Right forelimb (tissue), 1 donor: ENCODE data around the gene FHAD1.
A peak's percentile ranks its signal among the peaks of the same experiment; 100 is the strongest.

Experiments
- DNase-seq: peaks from one replicate; pipeline ENCODE4 v3.0.0-alpha.2; 2018

FHAD1 gene

DNA sequence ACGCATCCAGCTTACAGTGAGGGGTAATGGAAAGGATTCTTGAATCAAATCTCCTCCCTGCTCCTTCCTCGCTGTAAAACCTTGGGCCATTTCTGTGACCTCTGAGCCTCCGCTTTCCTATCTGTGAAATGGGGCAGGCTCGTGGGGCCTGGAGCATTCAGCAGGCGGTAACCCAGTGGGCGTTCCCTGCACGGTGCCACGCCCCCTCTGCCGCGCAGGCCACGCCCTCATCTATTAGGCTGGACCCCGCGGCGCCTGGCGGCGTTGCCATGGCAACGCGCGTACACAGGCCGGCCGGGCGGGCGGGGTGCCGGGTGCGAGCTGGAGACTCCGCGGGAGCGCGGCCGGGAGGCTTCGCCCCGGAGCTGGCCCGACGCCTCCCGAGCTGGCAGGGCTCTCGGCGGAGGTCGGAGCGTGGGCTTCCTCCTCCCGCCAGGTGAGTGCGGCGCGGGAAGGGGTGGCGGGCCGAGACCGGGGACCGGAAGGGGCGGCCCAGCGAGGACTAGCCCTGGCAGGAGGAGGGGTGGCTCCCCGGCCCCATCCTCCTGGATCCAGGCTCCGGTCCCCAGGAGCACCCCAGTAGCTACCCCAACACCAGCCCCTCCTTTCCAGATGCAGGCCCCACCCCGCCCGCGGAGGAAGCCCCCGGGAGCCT is at the start of gene FHAD1:
FHAD1 (plus strand) TSS at position 264 of the 655 bp plus-strand sequence. CDS start 4,562 bp downstream, outside the sequence.
- peak; percentile 69 for DNase-seq

DNA sequence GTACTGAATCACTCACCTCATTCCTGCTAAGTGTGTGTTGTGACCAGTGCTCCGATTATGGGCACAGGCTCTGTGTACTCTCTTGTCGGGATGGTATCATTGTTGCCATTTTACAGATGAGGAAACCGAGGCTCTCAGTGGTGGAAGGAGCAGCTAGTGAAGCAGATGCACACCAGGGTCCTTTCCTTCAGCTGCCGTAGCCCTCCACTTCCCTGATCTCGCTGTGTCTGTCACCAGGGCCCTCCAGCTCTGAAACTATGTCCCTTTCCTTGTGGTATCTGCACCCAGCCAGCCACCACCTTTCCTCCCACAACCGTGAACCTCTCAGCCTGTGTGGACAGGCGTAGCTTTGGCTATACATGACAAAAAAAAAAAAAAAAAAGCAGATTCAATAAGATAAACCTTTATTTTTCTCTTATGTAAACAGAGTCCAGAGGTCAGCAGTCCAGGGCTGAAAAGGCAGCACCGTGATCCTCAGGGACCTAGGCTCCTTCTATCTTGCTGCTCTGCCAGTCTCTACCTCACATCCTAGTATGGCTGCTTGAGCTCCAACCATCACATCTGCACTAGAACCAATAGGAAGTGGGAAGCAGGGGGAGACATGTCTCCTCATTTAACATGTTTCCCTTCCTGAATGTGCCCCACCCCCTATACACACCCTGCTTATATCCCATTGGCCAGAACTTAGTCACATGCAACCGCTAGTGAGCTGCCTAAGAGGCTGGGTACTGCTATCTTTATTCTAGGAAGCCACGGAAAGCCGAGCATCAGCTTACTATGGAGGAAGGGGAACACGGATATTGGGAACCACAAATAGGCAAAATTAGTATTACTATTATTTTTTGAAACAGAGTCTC is 49.2 kb upstream of the FHAD1 start:
- DNase-seq = no peak

DNA sequence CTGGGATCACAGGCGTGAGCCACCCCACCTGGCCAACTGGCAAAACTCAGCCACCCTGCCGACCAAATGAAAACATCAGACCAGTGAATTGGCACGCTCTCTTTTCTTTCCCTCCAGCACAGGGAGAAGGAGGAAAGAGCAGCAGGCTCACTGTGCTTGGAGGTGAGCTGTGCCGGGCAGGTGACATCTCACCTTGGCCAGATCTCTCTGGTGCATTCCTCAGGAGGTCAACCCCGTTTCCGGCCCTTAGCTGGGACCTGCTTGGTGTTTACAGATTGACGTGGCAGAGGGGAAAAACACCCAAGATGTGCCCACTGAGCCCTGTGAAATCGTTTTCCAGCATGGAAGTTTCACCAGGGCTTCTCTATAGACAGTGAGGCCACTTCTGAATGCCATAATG is 48.3 kb upstream of the FHAD1 start:
- no peak for DNase-seq

DNA sequence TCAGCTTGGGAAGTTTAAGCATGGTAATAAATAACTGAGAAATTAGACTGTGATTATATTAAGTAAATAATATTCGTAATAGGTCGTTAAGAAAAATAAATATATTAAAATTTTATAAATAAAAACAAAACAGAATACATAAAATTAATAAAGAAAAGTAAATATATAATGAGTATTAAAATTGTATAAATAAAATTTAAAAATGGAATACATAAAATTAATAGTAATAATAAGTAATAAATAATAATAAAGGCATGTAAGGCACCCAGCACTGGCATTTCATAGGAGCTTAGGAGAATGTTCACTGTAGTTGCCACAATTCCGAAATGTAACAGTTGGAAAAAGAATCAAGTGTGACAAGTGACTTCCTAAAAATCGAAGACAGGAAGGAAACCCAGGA is 45.8 kb upstream of the FHAD1 start:
- DNase-seq = no peak

DNA sequence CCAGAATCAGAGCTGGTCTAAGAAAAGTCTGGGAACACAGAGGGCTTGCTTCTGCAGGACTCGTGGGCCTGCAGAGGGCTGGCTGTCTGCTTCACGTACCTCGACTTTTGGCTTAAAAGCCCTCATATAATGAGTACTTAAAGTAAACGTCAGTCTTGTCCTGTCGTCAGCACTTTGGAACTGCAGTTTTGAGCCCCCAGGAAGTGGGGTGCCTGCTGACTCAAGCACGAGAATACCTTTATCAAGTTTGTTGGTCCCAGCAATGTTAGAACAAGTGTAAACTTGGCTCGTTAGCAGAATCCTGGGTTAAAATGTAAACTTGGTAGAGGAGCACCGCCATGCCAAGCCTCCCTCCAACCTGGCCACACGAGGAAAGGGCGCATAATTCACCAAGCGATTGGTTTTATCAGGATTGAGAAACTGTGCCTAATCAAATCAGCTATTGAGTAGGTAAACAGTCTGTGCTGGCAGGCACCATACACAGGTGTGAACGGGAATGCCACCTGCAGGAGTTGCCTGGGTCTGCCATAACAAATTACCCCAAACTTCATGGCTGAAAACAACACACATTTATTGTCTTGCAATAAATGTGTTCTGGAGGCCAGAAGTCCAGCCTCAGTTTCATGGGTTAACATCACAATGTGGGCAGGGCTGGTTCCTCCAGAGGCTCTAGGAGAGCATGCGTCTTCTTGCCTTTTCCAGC is 45.0 kb upstream of the FHAD1 start:
- DNase-seq = no peak

DNA sequence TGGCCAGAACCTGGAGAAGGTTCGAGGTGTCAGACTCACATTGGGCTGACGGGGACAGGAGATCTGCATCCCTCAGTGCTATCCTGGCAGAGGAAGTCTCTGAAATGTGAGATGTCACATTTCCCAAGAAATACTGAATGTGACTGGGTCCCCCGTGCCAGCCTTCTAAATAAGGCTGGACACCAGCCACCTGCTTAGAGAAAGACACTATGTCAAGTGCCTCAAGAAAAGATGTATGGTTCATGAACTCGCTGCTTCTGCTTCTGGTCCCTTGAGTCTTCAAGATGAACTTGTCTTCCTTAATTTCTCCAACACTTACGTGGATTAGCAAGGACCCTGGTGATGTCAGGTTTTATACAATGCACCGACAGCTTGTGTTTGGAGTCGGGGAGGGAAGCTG is 42.1 kb upstream of the FHAD1 start:
- no peak for DNase-seq

DNA sequence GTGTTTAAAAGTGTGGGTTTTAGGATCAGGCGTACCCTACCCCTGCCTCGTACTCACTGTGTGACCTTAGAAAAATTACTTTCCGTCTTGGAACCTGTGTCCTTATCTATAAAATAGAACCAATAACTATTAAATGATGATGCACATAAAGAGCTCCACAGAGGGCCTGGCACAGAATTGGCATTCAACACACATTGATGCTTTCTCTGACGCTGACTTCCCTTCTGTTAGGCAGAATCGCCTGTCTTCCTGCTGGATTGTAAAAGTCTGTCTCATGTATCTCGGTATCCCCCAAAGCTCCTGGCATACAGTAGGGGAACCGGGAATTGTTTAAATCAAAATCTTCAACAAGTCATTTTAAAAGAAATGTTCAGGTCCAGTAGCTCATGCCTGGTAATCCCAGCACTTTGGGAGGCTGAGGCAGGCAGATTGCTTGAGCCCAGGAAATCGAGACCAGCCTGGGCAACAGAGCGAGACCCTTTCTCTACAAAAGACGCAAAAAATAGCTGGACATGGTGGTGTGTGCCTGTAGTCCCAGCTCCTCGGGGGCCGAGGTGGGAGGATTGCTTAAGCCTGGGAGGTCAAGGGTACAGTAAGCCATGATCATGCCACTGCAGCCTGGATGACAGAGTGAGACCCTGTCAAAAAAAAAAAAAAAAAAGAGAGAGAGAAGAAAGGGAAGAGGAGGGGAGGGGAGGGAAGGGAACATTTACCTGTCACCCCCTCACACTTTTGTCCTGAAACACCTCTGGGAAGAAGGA is 41.3 kb upstream of the FHAD1 start:
- DNase-seq = no peak

DNA sequence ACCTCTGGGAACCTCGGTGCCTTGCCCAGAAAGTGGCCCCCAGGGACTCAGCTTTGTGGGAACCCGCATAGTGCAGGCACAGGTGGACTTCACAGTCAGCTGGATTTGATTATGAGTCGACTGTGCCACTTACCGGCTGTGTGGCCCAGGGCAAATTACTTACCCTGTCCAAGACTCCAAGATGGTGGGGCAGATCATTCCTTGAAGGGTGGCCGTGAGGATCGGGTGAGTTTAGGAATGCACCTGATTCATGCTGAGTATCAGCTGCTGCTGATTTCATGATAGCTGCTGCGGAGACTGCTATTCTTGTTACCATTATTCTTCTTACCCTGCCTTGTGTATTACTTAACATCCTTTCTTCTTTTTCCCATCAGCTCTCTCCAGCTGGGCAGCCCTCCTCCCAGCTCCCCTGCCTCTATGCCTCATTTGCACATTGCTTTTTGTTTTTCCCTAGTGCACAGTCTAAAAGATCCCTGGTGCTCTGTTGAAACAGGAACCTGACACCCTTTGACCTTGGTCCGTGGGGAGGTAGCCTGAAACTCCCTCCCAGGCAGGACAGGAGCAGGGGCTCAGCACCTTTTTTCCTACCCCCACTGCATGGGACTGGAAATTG is 40.5 kb upstream of the FHAD1 start:
- DNase-seq = no peak

DNA sequence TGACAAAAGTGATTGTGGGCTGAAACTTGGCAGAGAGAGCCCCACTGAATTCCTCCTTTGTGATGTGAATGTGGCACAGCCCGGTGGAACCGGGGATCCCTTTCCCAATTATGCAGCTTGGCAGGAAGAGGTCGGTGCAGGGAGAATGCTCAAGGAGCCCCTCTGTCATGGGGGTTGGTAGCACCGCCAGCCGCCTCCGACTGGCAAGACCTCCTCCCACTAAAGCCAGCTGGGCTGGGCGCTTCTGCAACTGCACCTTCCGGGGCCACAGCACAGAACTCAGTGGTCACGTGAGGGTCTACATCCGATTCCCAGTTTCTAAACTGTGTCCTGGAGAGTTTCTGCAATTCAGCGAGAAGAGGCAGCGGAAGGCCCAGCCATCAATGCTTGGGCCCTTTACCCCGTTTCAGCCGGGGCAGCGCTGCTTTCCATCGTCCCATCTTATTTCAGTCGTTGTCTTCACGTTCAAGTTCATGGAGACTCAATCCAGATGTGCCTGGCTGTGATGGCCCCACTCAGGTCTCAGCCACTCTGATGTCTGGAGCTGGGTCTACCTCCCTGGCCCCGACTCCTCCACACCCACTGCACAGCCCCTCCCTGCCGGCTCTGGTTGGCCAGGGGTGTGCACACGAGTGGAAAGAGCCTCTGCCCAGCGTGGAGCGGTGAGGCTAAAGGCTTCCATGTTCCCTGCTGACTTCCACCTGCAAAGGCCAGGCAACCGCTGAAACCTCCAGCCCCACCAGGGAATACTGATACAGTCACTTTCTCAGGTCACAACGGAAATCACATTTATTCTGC is 39.8 kb upstream of the FHAD1 start:
- DNase-seq = no peak

DNA sequence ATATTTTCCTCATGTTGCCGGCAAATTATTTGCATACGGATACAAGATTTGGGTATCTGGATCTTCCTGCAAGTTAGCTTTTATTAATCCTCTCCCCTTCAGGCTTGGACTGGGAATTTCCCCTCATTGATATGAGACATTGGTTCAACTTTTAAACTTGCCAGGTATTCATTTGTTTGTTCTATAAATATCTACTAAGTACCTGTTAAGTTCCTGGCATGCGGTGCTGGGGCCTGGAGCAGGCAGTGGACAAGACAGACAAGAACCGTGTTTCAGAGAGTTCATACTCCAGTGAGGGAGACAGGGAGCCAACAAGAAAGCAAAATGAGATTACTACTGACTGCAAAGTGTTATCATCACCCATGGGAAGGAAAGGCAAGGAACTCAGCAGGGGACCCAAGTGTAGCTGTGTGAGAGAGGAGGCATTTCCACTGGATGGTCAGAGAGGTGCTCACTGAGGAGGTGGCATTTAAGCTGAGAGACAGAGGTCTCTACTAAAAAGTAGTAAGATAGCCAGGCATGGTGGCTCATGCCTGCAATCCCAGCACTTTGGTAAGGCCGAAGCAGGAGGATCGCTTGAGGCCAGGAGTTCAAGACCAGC is 39.1 kb upstream of the FHAD1 start:
- no peak for DNase-seq

DNA sequence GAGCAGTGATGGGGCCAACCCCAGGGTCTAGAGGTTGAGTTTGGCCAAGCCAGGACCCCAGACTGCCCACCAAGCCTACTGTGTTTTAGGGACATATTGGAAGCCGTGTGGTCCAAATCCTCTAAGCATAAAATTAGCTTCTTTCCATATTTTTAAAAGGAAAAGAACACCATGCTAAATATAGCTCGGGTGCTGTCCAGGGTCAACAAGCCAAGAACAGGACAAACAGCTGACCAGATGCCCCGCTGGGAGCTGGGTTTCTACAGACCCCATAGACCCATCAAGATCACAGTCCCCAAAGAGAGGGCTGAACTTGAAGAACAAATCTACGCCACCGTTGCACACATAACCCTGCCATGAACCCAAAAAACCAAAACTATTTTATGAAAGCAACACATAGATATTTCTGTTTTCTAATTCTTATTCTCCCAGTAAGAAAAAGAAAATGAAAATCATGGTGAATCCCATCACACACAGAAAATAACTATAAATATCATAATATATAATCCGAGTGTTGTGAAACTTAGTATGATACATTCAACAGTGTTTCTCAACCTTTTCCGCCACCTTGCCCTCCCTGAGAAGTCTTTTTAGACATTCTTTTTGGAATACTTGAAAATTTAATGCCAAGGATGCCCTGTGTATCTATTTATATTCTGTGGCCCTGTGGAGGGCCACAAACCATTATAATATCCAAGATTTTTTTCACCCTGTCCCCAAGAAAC is 36.2 kb upstream of the FHAD1 start:
- no peak for DNase-seq

DNA sequence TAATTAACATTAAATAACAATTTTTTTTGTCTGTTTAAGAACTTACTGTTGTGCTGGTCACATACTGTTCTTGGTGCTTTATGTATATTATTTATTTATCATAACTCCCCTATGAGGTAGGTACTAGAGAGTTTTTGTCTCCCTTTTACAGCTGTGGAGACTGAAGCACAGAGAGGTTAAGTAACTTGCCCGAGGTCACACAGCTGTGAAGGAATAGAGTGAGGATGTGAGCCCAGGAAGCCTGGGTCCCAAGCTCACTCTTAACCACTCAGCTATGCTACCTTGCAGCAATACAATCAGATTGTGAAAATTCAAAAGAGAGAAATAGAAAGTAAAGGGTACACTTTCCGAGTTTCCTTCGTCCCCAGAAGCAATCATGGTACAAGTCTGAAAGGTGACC is 35.6 kb upstream of the FHAD1 start:
- DNase-seq = no peak

DNA sequence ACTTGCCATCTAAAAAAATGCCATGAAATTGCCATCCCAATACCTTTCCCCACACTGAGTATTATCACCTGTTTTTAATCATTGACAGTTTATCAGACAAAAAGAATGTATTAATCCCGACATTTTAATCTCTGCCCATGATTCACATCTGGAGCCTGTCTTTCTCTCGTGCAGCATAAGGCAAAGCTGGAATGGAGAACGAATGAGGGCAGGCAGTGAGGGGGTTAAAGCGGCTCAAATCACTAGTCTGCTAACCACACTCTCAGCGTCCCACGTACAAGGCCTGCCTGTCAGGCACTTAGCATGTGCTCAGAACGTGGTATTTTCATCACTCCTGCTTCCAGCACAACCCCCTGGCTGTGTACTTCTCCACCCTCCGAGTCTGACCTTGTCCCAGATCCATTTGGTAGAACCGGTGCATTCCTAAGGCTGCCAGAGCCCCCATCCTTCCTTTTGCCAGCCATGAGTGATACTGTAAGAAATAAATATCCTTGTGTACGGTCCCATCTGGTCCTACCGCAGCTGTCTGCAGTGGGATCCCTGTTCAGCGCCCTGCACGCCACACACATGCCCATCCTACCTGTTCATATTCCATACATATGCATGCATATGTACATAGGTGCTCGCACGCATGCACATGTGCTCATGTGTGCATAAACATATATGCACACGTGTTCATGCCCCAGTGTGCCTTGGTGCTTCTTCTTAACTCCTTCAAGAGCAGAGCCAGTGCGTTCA is 34.6 kb upstream of the FHAD1 start:
- DNase-seq = no peak

DNA sequence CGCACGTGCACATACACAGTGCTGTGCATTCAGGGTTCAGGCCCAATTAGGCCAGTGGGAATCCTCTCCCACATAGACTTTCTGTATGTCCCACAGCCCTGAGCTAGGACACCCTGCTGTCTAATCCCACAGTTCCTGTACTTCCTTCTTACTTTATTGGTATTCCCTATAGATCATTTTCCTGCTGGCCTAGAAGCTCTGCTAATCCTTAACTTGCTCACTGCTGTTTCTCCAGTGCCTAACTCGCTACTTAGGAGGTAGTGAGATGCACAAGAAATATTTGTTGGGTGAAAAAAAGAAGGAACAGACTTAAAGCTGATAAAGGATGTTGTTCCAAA is 34.1 kb upstream of the FHAD1 start:
- DNase-seq = no peak

DNA sequence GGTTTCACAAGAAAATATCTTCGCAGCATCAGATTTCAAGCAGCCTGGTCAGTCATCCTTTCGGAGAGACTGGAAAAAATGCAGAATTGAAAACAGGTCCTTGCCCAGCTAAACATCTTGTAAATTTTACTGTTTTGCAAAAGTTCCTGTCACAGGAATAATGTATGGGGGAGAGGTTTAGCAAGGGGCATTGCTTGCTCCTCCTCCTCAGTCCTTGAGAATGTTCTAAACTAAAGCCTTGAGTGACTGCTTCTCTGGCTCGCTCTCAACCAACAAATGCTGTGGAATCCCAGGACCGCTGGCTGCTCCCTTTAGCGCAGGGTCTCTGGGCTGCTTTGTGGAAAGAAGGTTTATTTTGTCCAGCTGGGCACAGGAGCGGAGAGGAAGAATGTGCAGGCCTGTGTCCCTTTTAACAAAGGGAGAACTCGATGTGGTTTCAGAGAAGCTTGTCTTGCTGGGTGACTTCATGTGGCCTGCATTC is 33.6 kb upstream of the FHAD1 start:
- DNase-seq = no peak

DNA sequence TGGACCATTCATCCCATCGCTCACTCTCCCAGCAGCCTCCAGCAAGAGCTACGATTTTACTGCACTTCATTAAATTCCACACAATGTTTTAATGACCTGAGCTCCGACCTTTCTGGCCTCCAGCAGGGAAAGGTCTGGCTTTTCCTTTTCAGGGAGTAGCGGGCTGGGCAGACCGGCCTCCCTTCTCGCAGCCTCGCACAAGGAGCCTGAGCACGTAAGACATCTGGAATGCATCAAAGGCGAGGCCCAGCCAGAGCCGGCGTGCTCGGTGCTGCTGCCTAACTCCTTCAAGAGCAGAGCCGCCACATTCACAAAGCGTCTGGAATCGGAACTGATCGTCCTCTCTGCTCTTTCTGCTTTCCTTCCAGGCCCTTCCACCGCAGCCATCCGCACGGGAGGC is 32.5 kb upstream of the FHAD1 start:
- DNase-seq = peak; percentile 80

DNA sequence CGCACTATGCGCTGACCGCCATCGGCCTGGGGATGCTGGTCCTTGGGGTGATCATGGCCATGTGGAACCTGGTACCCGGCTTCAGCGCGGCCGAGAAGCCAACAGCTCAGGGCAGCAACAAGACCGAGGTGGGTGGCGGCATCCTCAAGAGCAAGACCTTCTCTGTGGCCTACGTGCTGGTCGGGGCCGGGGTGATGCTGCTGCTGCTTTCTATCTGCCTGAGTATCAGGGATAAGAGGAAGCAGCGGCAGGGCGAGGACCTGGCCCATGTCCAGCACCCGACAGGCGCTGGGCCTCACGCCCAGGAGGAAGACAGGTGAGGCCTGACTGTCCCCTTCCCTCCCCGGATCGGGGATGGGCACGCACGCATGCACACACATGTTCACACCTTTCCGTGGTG is 31.9 kb upstream of the FHAD1 start:
- DNase-seq = no peak

DNA sequence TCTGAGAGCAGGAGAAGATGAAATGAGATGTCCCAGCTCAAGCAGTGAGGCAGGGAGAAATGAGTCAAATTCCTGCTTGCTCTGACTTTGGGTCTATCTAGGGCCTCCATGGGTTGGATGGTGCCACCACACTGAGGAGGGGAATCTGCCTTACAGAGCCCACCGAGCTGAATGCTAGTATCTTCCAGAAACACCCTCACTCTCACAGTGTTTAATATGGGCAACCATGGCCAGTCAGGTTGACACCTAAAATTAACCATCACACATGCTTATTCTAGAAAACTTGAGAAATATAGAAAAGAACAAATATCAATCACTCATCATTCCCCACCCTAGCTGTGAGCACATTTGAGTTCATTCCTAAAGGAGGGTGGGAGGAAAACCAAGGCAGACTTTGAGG is 29.4 kb upstream of the FHAD1 start:
- no peak for DNase-seq
